H7 (cell line): ENCODE data around the gene NMU. TPM values are rescaled to one million over a fixed set of nuclear protein-coding genes. Genes with fewer than 3 reads are reported as not detected.
"Not testable (repeated sequence)": the region's sequence is repeated elsewhere in the genome, so short reads cannot be mapped to it uniquely, and the experiment has no call there.

Experiments used
- DNase-seq: peaks from one replicate; pipeline ENCODE4 v3.0.0; 2012
- H3K27me3 ChIP-seq: 2 replicates; pipeline ENCODE4 v1.6.0; 2011; ENCODE audit warnings: mild to moderate bottlenecking, low read length; ENCODE audit not compliant: control insufficient read depth, insufficient read depth
- H3K36me3 ChIP-seq: replicated peaks from 2 replicates; pipeline ENCODE4 v1.5.1; 2011; ENCODE audit warnings: low read length; ENCODE audit not compliant: control insufficient read depth, insufficient read depth
- H3K4me3 ChIP-seq: 2 replicates; pipeline ENCODE4 v1.5.1; 2011; ENCODE audit warnings: low read depth, mild to moderate bottlenecking, control low read depth, low read length, moderate library complexity; ENCODE audit not compliant: insufficient read depth
- total RNA-seq: library from RNA; depleted of rRNA; stranded (reverse); fragments of >200 nt; shearing (Covaris generic); gene quantifications from 2 replicates; pipeline ENCODE4 v1.2.3, GENCODE V29; 2014

Gene NMU
- total RNA-seq, 1 experiment from 2014 or later = 63.5 TPM

- no peaks in the 10 kb centered on the region for H3K27me3 ChIP-seq
- DNase-seq = no peak
- no peak overlapping the region for H3K4me3 ChIP-seq
- no peaks in the 10 kb centered on the region for H3K36me3 ChIP-seq
Measured at GRCh38 chr4:55609393-55609866, 26.7 kb downstream of the NMU start.

GRCh38 chr4:55608591-55608990 lies 27.5 kb downstream of the NMU start:
- Histone ChIP-seq H3K36me3 (no peaks in the 10 kb centered on the region), H3K4me3 (no peak overlapping the region), H3K27me3 (no peaks in the 10 kb centered on the region)
- DNase-seq = no peak

GRCh38 chr4:55604996-55605395 lies 31.1 kb downstream of the NMU start:
- H3K36me3 ChIP-seq = no peaks in the 10 kb centered on the region
- DNase-seq = no peak
- H3K27me3 ChIP-seq = no peaks in the 10 kb centered on the region
- H3K4me3 ChIP-seq = no peak overlapping the region

- DNase-seq = no peak
- Histone ChIP-seq H3K4me3 (no peak overlapping the region), H3K27me3 (no peaks in the 10 kb centered on the region), H3K36me3 (no peaks in the 10 kb centered on the region)
Measured at GRCh38 chr4:55600640-55601039, 35.5 kb downstream of the NMU start.

GRCh38 chr4:55598641-55599040 lies 37.5 kb downstream of the NMU start:
- Histone ChIP-seq H3K36me3 (no peaks in the 10 kb centered on the region), H3K4me3 (no peak overlapping the region), H3K27me3 (no peaks in the 10 kb centered on the region)
- DNase-seq = no peak

- peak; percentile 49 for DNase-seq
- Histone ChIP-seq H3K27me3 (no peaks in the 10 kb centered on the region), H3K36me3 (no peaks in the 10 kb centered on the region), H3K4me3 (no peak within 1 kb of the TSS)
Measured at GRCh38 chr4:55592014-55592413, 44.1 kb downstream of the NMU start, which contains the start of gene PDCL2. Gene PDCL2 (minus strand): TSS chr4:55592245. CDS start chr4:55592109, 136 bp downstream.

GRCh38 chr4:55588160-55588559 lies 47.9 kb downstream of the NMU start:
- Histone ChIP-seq H3K4me3 (no peak overlapping the region), H3K27me3 (no peaks in the 10 kb centered on the region), H3K36me3 (no peaks in the 10 kb centered on the region)
- DNase-seq = no peak

- not testable (repeated sequence) for H3K36me3 ChIP-seq, H3K4me3 ChIP-seq, H3K27me3 ChIP-seq, DNase-seq
Measured at GRCh38 chr4:55582773-55583172, 53.3 kb downstream of the NMU start.

GRCh38 chr4:55578341-55579010 lies 57.6 kb downstream of the NMU start:
- no peaks in the 10 kb centered on the region for H3K36me3 ChIP-seq

GRCh38 chr4:55575513-55575912 lies 60.6 kb downstream of the NMU start:
- DNase-seq = no peak
- no peak overlapping the region for H3K4me3 ChIP-seq
- H3K36me3 ChIP-seq = no peaks in the 10 kb centered on the region
- H3K27me3 ChIP-seq = no peaks in the 10 kb centered on the region

More at GRCh38 chr4:55578341-55579010, 57.6 kb downstream of the NMU start:
- no peak overlapping the region for H3K4me3 ChIP-seq
- no peak for DNase-seq
- H3K27me3 ChIP-seq = no peaks in the 10 kb centered on the region

- DNase-seq = no peak
- Histone ChIP-seq H3K4me3 (no peak overlapping the region), H3K36me3 (no peaks in the 10 kb centered on the region), H3K27me3 (no peaks in the 10 kb centered on the region)
Measured at GRCh38 chr4:55574252-55574651, 61.8 kb downstream of the NMU start.

GRCh38 chr4:55571806-55572205 lies 64.3 kb downstream of the NMU start:
- Histone ChIP-seq H3K4me3 (no peak overlapping the region), H3K27me3 (no peaks in the 10 kb centered on the region), H3K36me3 (no peaks in the 10 kb centered on the region)
- DNase-seq = no peak

GRCh38 chr4:55568905-55569504 lies 67.1 kb downstream of the NMU start:
- DNase-seq = no peak
- no peaks in the 10 kb centered on the region for H3K27me3 ChIP-seq
- no peaks in the 10 kb centered on the region for H3K36me3 ChIP-seq
- H3K4me3 ChIP-seq = no peak overlapping the region

GRCh38 chr4:55561889-55562288 lies 74.2 kb downstream of the NMU start:
- no peaks in the 10 kb centered on the region for H3K36me3 ChIP-seq
- no peaks in the 10 kb centered on the region for H3K27me3 ChIP-seq
- no peak overlapping the region for H3K4me3 ChIP-seq
- DNase-seq = no peak

GRCh38 chr4:55560096-55560495 lies 76.0 kb downstream of the NMU start:
- H3K4me3 ChIP-seq = no peak overlapping the region
- H3K36me3 ChIP-seq = no peaks in the 10 kb centered on the region
- DNase-seq = no peak
- no peaks in the 10 kb centered on the region for H3K27me3 ChIP-seq
